D721Med (cell line): ENCODE measurements around the gene BEST1.

Source experiments
- DNase-seq: peaks from one replicate; pipeline ENCODE4 v3.0.0; 2011; ENCODE audit warnings: low spot score; ENCODE audit not compliant: insufficient read length
- FAIRE-seq: peaks from 2 replicates; lab custom pipeline; 2011; peaks lifted over from hg19 to GRCh38; lab: Jason Lieb, UNC
- TF ChIP-seq, protein P1 (sequence below): IDR thresholded peaks from 2 replicates; pipeline ENCODE4 v1.5.1; 2012; ENCODE audit warnings: mild to moderate bottlenecking, control low read depth; ENCODE audit not compliant: insufficient read depth; ENCODE audit errors: missing control alignments

The BEST1 gene

DNA sequence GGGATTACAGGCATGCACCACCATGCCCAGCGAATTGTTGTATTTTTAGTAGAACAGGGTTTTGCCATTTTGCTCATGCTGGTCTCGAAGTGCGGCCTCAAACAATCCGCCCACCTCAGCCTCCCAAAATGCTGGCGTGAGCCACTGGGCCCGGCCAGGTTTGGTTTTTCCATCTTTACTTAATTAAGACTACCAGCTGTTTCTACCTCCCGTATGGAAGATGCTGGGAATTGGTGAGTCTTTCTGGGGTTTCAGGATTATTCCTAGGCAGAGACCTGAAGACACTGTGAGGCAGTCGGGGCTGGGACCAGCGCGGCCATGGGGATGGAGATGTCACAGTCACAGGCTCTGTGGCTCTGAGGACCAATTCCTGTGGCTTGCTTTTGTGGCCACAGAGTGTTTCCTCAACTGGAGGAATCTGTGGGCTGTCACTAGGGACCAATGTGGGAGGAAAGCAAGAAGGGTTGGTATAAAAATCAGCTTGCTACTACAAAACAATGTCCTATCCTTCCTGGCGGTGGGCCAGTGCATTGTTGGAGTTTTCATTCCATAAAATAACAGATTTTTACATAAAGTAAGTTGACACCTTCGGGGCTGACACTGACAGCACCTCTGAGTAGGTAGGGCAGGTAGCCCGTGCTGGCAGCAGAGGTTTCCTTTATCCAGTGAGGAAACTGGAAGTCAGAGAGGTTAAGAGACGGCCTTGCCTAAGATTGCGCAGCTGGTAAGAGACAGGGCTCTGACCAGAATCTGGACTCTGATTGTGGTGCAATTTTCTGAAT, 25.7 kb downstream of the BEST1 start:
- FAIRE-seq, result no peak
- TF ChIP-seq, protein P1, sequence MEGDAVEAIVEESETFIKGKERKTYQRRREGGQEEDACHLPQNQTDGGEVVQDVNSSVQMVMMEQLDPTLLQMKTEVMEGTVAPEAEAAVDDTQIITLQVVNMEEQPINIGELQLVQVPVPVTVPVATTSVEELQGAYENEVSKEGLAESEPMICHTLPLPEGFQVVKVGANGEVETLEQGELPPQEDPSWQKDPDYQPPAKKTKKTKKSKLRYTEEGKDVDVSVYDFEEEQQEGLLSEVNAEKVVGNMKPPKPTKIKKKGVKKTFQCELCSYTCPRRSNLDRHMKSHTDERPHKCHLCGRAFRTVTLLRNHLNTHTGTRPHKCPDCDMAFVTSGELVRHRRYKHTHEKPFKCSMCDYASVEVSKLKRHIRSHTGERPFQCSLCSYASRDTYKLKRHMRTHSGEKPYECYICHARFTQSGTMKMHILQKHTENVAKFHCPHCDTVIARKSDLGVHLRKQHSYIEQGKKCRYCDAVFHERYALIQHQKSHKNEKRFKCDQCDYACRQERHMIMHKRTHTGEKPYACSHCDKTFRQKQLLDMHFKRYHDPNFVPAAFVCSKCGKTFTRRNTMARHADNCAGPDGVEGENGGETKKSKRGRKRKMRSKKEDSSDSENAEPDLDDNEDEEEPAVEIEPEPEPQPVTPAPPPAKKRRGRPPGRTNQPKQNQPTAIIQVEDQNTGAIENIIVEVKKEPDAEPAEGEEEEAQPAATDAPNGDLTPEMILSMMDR, result no peak
- DNase-seq, result peak; percentile 2

DNA sequence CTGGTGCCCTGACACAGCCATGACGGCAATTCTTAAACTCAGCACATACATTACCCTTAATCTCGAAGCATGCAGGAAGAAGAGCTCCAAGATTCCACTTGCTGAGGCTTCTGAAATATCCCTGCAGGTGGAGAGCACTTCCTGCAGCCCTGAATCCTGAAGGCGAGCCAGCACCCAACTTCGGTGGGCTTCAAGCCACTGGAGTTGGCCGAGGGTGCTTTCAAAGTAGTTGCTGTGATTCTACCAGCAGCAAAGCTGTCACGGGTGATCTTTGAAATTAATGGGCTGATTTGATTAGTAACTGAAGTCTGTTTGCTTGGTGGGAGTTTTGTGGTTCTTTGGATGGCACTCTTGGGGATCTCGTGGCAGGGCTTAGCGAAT, 26.3 kb downstream of the BEST1 start:
- TF ChIP-seq, protein P1, result no peak
- peak; percentile 3 for DNase-seq
- FAIRE-seq, result no peak

DNA sequence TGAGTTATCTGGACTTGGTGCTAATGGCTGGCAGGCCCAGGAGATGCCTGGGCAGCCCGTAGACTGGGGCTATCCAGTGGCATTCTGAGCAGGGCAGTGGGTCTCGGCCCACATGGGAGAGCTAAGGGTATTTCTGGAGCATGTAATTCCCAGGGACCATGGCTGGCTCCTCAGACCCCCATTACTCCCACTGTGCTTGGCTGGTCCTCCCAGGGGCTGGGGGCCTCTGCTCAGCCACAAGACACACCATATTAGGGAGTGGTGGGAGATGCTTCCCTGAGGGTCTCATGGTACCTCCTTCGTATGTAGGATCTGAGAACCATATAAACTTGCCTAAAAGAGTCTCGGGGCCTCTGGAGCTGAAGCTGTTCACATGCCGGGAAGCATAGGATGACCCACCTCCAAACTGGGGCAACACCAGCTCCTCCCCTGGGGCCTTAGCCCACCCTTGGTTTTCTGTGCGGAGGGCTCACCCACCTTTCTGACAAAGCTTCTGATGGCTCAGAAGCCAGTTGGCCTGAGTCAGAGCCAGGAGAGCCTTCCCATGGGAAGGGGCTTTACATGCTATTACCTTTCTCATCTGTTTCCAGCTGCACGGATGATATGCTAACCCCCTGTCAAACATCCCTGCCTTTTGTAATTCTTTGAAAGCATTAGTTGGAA, 26.8 kb downstream of the BEST1 start:
- FAIRE-seq, result no peak
- DNase-seq, result peak; percentile 11
- TF ChIP-seq, protein P1, result no peak

DNA sequence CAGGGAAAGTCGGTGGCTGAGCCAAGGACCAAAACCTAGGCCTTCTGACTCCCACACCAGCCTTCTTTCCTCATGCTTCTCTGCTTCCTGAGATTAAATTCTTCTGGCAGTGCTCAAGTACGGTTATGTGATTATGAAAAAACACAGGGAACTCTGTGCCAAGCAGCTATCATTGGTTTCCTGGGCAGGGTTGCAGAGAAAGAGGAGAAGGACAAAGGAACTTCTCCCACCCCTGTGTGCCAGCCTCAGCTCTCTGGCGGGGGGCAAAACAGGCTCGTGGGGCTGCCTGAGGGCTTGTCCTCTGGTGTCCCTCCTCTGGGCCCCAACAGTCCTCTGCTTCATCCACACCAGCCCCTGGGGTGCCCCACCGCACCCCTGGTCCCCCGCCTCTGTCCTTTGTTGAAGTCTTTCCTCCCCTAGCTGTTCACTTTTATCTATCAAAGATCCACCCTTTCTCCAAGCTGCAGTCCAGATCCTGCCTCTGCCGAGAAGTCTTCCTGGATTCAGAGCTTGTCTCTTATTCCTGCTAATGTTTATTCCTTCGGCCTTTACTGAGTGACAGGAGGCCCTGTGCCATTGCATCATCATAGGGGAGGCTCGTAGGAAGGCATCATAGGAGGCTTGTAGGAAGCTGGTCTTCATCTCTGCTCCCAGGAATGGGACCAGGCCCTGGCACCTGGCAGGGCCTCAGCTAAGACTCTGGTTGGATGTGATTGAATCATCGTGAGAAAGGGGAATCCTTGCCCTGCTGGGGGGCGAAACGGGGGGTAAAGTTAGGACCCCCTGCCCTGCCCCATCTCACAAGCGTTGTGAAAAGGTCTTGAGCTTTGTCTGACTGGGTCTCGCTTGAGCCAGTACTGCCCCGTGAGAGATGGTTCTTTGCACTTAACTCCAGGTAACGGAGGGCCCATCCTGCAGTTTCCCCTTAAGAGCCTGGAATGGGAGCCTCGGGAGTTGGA, 28.8 kb downstream of the BEST1 start:
- DNase-seq (peak; percentile 10), FAIRE-seq (no peak)
- TF ChIP-seq, protein P1, result no peak

DNA sequence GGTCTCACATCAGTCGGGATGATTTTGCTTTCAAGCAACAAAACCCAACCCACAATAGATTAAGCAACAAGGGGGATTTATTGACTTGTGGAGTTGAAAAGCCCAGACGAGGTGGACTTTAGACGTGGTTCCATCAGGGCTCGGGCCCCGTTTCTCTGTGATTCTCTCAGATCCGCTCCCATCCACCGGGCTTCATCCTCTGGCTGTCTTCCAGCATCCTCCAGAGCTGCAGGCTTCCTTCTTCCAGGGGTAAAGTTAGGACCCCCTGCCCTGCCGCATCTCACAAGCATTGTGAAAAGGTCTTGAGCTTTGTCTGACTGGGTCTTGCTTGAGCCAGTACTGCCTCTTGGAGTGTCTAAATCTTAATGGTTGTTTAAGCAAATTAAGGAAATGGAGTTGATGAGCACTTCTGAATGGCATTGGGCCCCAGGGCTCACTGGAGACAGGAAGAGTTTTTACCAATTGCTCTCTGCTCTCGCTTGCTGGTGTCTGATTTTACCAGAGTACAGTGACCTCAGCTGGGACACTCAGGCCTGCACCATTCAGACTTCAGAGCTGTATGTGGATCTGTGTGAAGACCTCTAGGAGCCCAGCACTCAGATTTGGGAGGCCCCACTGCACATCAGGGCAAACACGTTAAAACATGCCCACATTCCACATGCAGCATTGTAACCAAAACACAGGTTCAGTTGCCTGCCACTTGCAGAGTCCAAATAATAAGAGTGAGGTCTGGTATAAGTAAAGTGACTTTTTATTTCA, 30.8 kb downstream of the BEST1 start:
- no peak for FAIRE-seq
- TF ChIP-seq, protein P1, result no peak
- DNase-seq, result no peak

DNA sequence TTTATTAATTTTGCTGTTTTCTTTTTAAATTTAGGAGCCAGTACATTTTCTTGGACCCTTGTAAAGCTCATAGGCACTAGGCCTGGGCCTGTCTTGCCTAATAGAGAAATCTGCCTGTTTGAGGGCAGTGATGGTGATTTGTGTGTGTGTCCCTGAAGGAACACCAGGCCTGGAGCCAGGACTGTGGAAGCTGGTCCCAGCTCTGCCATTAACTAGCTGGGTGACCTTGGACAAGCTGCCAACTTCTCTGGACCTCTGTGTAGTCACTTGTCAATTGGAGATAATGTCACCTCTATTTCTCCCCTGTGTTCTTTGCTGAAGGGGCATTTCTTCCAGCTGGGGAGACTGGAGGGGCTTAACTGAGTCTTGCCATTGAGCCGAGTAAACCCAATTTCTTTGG, 33.3 kb downstream of the BEST1 start:
- TF ChIP-seq, protein P1, result no peak
- no peak for FAIRE-seq

More for the DNA sequence above, 33.3 kb downstream of the BEST1 start:
- DNase-seq, result no peak
